Muscle of leg (tissue), 11 donors: ENCODE results near the gene PRKAG2. TPM values are rescaled to one million over a fixed set of nuclear protein-coding genes. Genes with fewer than 3 reads are reported as not detected.
A peak's percentile ranks its signal among the peaks of the same experiment; 100 is the strongest.

Experiments used
- DNase-seq: peaks from one replicate; pipeline ENCODE4 v3.0.0; 2013
- H3K27ac ChIP-seq: one replicate; pipeline ENCODE4 v1.5.1; 2013; ENCODE audit warnings: mild to moderate bottlenecking, low read length, control low read depth
- H3K27me3 ChIP-seq: one replicate; pipeline ENCODE4 v1.6.1; 2013; ENCODE audit warnings: low read length; ENCODE audit not compliant: control insufficient read depth, insufficient read depth
- H3K36me3 ChIP-seq: one replicate; pipeline ENCODE4 v1.6.1; 2013; ENCODE audit warnings: low read length; ENCODE audit not compliant: control insufficient read depth, insufficient read depth
- H3K4me1 ChIP-seq: one replicate; pipeline ENCODE4 v1.6.1; 2013; ENCODE audit warnings: low read length; ENCODE audit not compliant: control insufficient read depth, insufficient read depth
- H3K4me3 ChIP-seq: one replicate; pipeline ENCODE4 v1.5.1; 2013; ENCODE audit warnings: low read length, control low read depth
- H3K9me3 ChIP-seq: replicated peaks from 2 replicates; pipeline ENCODE4 v1.6.1; 2013; ENCODE audit warnings: low read depth, low read length; ENCODE audit not compliant: control insufficient read depth
- whole genome bisulfite sequencing: methylation state at CpG from one replicate; pipeline ENCODE4 v1.1.5; 2013; ENCODE audit warnings: missing lambda C conversion rate; ENCODE audit not compliant: insufficient coverage; 5-methylcytosine and 5-hydroxymethylcytosine counted together
- polyA plus RNA-seq, 8 donors: library from polyadenylated mRNA; unstranded; fragments of 120-200 nt; gene quantifications; one replicate each; pipeline versions ENCODE4 v1.2.1 to v1.2.3, GENCODE V29; 2013; ENCODE audit warnings: inconsistent platforms in 1 of 8, low replicate concordance in 1 of 8; ENCODE audit not compliant: insufficient read length in 8 of 8, insufficient read depth in 1 of 8
- total RNA-seq: library from RNA; stranded (reverse); fragments of 120-200 nt; gene quantifications from one replicate; pipeline ENCODE4 v1.2.4, GENCODE V29; 2013

PRKAG2 gene
- total and polyA plus RNA-seq, 9 donors: 3.9 to 16.4 (median 11.2) TPM

GRCh38 chr7:151743481-151743983 lies 133.4 kb downstream of the PRKAG2 start:
- DNase-seq: no peak
- WGBS: 32% methylated on average over 8 of the region's 10 CpGs
- no peak overlapping the region for H3K4me3 ChIP-seq
- H3K9me3 ChIP-seq: peaks cover 3% of the 10 kb centered on the region
- peaks cover 39% of the 10 kb centered on the region for H3K4me1 ChIP-seq
- no peak overlapping the region for H3K27ac ChIP-seq
- H3K27me3 ChIP-seq: no peaks in the 10 kb centered on the region
- no peaks in the 10 kb centered on the region for H3K36me3 ChIP-seq

- peak; percentile 30 for DNase-seq
- peaks cover 3% of the 10 kb centered on the region for H3K9me3 ChIP-seq
- no peaks in the 10 kb centered on the region for H3K27me3 ChIP-seq
- H3K4me3 ChIP-seq: no peak overlapping the region
- H3K4me1 ChIP-seq: peaks cover 39% of the 10 kb centered on the region
- 64% methylated on average over 8 of the region's 18 CpGs for WGBS
- no peaks in the 10 kb centered on the region for H3K36me3 ChIP-seq
- peak overlapping the region; percentile 35 for H3K27ac ChIP-seq
Observed at GRCh38 chr7:151742713-151743480, 134.0 kb downstream of the PRKAG2 start.

- Histone ChIP-seq H3K27me3 (no peaks in the 10 kb centered on the region), H3K27ac (no peak overlapping the region), H3K4me3 (no peak overlapping the region), H3K9me3 (peaks cover 3% of the 10 kb centered on the region), H3K36me3 (no peaks in the 10 kb centered on the region), H3K4me1 (peaks cover 46% of the 10 kb centered on the region)
- 90% methylated on average over 2 of the region's 7 CpGs for WGBS
- no peak for DNase-seq
Observed at GRCh38 chr7:151741585-151741984, 135.3 kb downstream of the PRKAG2 start.

GRCh38 chr7:151740081-151740851 lies 136.6 kb downstream of the PRKAG2 start:
- DNase-seq: no peak
- WGBS: 69% methylated on average over 9 of the region's 16 CpGs
- Histone ChIP-seq H3K27me3 (peaks cover 3% of the 10 kb centered on the region), H3K4me3 (no peak overlapping the region), H3K9me3 (peaks cover 3% of the 10 kb centered on the region), H3K36me3 (no peaks in the 10 kb centered on the region), H3K27ac (no peak overlapping the region), H3K4me1 (peaks cover 48% of the 10 kb centered on the region)

- Histone ChIP-seq H3K27me3 (peaks cover 3% of the 10 kb centered on the region), H3K36me3 (no peaks in the 10 kb centered on the region), H3K4me1 (peaks cover 39% of the 10 kb centered on the region), H3K27ac (no peak overlapping the region), H3K4me3 (no peak overlapping the region), H3K9me3 (peaks cover 3% of the 10 kb centered on the region)
- no peak for DNase-seq
- 95% methylated on average over 7 of the region's 10 CpGs for WGBS
Observed at GRCh38 chr7:151738925-151739324, 138.0 kb downstream of the PRKAG2 start.

GRCh38 chr7:151736403-151736909 lies 140.5 kb downstream of the PRKAG2 start:
- 0% methylated on average over 6 of the region's 10 CpGs for WGBS
- H3K4me1 ChIP-seq: peaks cover 25% of the 10 kb centered on the region

GRCh38 chr7:151735851-151736402 lies 141.0 kb downstream of the PRKAG2 start:
- WGBS: 32% methylated on average over 19 of the region's 25 CpGs
- Histone ChIP-seq H3K4me3 (peak overlapping the region; percentile 9), H3K27me3 (peaks cover 6% of the 10 kb centered on the region), H3K27ac (peak overlapping the region; percentile 67), H3K36me3 (no peaks in the 10 kb centered on the region), H3K4me1 (peaks cover 25% of the 10 kb centered on the region), H3K9me3 (peaks cover 3% of the 10 kb centered on the region)
- DNase-seq: no peak

More at GRCh38 chr7:151736403-151736909, 140.5 kb downstream of the PRKAG2 start:
- DNase-seq: peak; percentile 90
- peaks cover 3% of the 10 kb centered on the region for H3K9me3 ChIP-seq
- H3K27ac ChIP-seq: peak overlapping the region; percentile 67
- no peaks in the 10 kb centered on the region for H3K36me3 ChIP-seq
- peak overlapping the region; percentile 9 for H3K4me3 ChIP-seq
- H3K27me3 ChIP-seq: peaks cover 6% of the 10 kb centered on the region

- Histone ChIP-seq H3K4me3 (no peak overlapping the region), H3K27me3 (peaks cover 6% of the 10 kb centered on the region), H3K36me3 (no peaks in the 10 kb centered on the region), H3K4me1 (peaks cover 25% of the 10 kb centered on the region), H3K9me3 (peaks cover 3% of the 10 kb centered on the region), H3K27ac (peak overlapping the region; percentile 67)
- WGBS: 26% methylated on average over 8 of the region's 9 CpGs
- no peak for DNase-seq
Observed at GRCh38 chr7:151735186-151735850, 141.6 kb downstream of the PRKAG2 start.

- H3K9me3 ChIP-seq: no peaks in the 10 kb centered on the region
- WGBS: 79% methylated on average over 3 of the region's 9 CpGs
- H3K4me3 ChIP-seq: no peak overlapping the region
- peaks cover 27% of the 10 kb centered on the region for H3K4me1 ChIP-seq
- no peaks in the 10 kb centered on the region for H3K36me3 ChIP-seq
- no peak overlapping the region for H3K27ac ChIP-seq
- peaks cover 6% of the 10 kb centered on the region for H3K27me3 ChIP-seq
- no peak for DNase-seq
Observed at GRCh38 chr7:151732834-151733592, 143.9 kb downstream of the PRKAG2 start.
